ENCODE data around the gene DNAJC4. TPM values are rescaled to one million over a fixed set of nuclear protein-coding genes. Genes with fewer than 3 reads are reported as not detected.

Gene DNAJC4
- total and polyA plus RNA-seq, 9 donors, result 25.0 to 69.1 (median 43.1) TPM

DNA sequence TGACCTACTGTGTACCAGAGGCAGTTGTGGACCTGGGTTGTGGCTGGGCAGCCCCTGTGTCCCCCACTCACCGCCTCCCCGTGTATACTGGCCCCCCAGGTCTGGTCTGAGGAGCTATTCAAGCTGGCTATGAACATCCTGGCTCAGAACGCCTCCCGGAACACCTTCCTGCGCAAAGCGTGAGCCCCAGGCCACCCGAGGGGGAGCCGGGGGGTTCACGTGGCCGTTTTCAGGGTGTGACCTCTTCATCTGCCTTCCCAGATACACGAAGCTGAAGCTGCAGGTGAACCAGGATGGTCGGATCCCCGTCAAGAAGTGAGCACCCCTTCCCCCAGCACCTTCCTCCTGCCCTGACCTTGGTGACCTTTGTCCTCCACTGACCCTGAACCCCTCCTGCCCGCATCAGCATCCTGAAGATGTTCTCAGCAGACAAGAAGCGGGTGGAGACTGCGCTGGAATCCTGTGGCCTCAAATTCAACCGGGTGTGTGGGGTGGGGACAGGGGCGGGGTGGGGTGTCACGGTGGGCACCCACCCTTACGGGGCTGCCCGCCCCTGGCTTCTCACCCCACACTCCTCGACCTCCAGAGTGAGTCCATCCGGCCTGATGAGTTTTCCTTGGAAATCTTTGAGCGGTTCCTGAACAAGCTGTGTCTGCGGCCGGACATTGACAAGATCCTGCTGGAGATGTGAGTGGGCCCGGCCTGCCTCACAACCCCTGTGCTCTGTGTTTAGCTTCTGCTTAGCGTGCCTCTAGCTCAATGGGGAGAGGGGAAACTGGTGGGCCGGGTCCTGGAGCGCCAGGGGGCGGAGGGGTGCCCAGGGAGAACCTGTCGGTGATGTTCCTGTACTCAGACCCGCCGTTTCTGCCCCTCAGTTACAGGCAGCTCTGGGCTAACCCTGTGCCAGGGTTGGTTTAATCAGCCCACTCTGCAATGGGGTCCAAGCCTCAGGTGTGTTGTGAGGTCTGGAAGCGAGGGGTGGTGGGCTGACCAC lies 25.1 kb downstream of the DNAJC4 start:
- Histone ChIP-seq H3K36me3 (no peaks in the 10 kb centered on the region), H3K4me1 (ENCODE audit: insufficient read depth) (peaks cover 10% of the 10 kb centered on the region), H3K27me3 (no peaks in the 10 kb centered on the region), H3K9me3 (no peaks in the 10 kb centered on the region), H3K27ac (no peak overlapping the region), H3K4me3 (no peak overlapping the region)
- no peak for DNase-seq
- WGBS, 3 donors, result 83 to 88% (median 83%) methylated on average over 33 to 35 of the region's 35 CpGs
- intact Hi-C loops (cut with DNase I), result no loop called here
- TF ChIP-seq POLR2A (IDR thresholded peaks at IDR 0.05) (no peak), EP300 (IDR thresholded peaks at IDR 0.05) (no peak)
- TF ChIP-seq, protein P1, sequence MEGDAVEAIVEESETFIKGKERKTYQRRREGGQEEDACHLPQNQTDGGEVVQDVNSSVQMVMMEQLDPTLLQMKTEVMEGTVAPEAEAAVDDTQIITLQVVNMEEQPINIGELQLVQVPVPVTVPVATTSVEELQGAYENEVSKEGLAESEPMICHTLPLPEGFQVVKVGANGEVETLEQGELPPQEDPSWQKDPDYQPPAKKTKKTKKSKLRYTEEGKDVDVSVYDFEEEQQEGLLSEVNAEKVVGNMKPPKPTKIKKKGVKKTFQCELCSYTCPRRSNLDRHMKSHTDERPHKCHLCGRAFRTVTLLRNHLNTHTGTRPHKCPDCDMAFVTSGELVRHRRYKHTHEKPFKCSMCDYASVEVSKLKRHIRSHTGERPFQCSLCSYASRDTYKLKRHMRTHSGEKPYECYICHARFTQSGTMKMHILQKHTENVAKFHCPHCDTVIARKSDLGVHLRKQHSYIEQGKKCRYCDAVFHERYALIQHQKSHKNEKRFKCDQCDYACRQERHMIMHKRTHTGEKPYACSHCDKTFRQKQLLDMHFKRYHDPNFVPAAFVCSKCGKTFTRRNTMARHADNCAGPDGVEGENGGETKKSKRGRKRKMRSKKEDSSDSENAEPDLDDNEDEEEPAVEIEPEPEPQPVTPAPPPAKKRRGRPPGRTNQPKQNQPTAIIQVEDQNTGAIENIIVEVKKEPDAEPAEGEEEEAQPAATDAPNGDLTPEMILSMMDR (IDR thresholded peaks at IDR 0.05), result no peak

DNA sequence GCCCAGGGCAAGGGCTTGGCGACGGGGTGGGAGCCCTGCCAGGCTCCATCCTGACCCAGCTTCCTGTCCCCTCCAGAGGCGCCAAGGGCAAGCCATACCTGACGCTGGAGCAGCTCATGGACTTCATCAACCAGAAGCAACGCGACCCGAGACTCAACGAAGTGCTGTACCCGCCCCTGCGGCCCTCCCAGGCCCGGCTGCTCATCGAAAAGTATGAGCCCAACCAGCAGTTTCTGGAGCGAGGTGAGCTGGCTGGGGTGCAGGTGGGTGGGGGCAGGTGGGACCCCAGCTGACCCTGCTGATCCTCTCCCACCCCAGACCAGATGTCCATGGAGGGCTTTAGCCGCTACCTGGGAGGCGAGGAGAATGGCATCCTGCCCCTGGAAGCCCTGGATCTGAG lies 26.0 kb downstream of the DNAJC4 start:
- H3K27ac ChIP-seq, result no peak overlapping the region
- intact Hi-C loops (cut with DNase I), result no loop called here
- no peaks in the 10 kb centered on the region for H3K27me3 ChIP-seq
- no peaks in the 10 kb centered on the region for H3K9me3 ChIP-seq
- H3K4me1 ChIP-seq (ENCODE audit: insufficient read depth), result peaks cover 5% of the 10 kb centered on the region
- H3K36me3 ChIP-seq, result no peaks in the 10 kb centered on the region
- no peak for DNase-seq
- WGBS, 3 donors, result 81 to 85% (median 82%) methylated on average over 15 of the region's 15 CpGs
- TF ChIP-seq, protein P1 (IDR thresholded peaks at IDR 0.05), result no peak
- no peak for TF ChIP-seq POLR2A (IDR thresholded peaks at IDR 0.05)
- no peak for TF ChIP-seq EP300 (IDR thresholded peaks at IDR 0.05)
- H3K4me3 ChIP-seq, result no peak overlapping the region

DNA sequence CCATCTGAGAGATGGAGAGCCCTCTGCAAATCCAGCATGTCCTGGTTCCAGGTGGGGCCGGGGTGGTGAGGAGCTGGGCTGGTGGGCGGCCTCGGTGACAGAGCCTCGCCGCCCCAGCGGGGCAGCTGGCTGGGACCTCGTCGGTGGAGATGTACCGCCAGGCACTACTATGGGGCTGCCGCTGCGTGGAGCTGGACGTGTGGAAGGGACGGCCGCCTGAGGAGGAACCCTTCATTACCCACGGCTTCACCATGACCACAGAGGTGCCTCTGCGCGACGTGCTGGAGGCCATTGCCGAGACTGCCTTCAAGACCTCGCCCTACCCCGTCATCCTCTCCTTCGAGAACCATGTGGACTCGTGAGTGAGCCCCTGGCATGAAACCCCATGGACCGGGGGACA lies 28.0 kb downstream of the DNAJC4 start:
- no peaks in the 10 kb centered on the region for H3K9me3 ChIP-seq
- TF ChIP-seq, protein P1 (IDR thresholded peaks at IDR 0.05), result no peak
- no peak for TF ChIP-seq POLR2A (IDR thresholded peaks at IDR 0.05)
- no peak for TF ChIP-seq EP300 (IDR thresholded peaks at IDR 0.05)
- H3K27ac ChIP-seq, result no peak overlapping the region
- intact Hi-C loops (cut with DNase I), result no loop called here
- H3K4me3 ChIP-seq, result no peak overlapping the region
- no peaks in the 10 kb centered on the region for H3K27me3 ChIP-seq
- WGBS, 3 donors, result 86 to 94% (median 89%) methylated on average over 23 to 24 of the region's 24 CpGs
- H3K4me1 ChIP-seq (ENCODE audit: insufficient read depth), result no peaks in the 10 kb centered on the region
- no peaks in the 10 kb centered on the region for H3K36me3 ChIP-seq
- no peak for DNase-seq

DNA sequence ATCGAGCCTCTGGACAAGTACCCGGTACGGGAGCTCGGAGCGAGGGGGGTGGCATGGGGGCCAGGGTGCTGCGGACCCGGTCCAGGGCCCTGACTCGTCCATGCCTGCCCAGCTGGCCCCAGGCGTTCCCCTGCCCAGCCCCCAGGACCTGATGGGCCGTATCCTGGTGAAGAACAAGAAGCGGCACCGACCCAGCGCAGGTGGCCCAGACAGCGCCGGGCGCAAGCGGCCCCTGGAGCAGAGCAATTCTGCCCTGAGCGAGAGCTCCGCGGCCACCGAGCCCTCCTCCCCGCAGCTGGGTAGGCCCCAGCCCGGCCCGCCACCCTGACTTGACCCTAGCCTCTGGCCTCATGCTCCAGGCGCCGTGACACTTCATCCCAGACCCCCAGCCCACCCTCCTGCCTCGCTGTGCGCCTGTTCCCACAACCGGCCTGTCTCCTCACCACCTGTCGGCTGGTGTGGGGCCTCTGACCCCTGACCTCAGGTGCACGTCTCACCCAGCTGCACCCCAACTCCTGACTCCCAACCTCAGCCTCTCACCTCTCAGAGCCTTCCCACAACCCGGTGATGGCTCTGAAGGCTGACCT lies 28.7 kb downstream of the DNAJC4 start:
- Histone ChIP-seq H3K9me3 (no peaks in the 10 kb centered on the region), H3K36me3 (no peaks in the 10 kb centered on the region), H3K27ac (no peak overlapping the region), H3K4me3 (no peak overlapping the region), H3K27me3 (no peaks in the 10 kb centered on the region), H3K4me1 (ENCODE audit: insufficient read depth) (no peaks in the 10 kb centered on the region)
- intact Hi-C loops (cut with DNase I), result no loop called here
- WGBS, 3 donors, result 87 to 93% (median 88%) methylated on average over 31 to 32 of the region's 32 CpGs
- TF ChIP-seq, protein P1 (IDR thresholded peaks at IDR 0.05), result no peak
- no peak for TF ChIP-seq EP300 (IDR thresholded peaks at IDR 0.05)
- TF ChIP-seq POLR2A (IDR thresholded peaks at IDR 0.05), result no peak
- DNase-seq, result no peak

All from ovary (tissue), 9 donors.